GM19023 (cell line): ENCODE results near the gene RUBCN.
"Not testable (repeated sequence)": the region's sequence is repeated elsewhere in the genome, so short reads cannot be mapped to it uniquely, and the experiment has no call there.

ENCODE experiments used
- ATAC-seq: cut with Tn5 transposase; IDR thresholded peaks from one replicate; pipeline ENCODE4 v1.9.1; 2021; ENCODE audit warnings: mild to moderate bottlenecking, moderate library complexity; ENCODE audit not compliant: unreplicated experiment

Gene RUBCN

DNA sequence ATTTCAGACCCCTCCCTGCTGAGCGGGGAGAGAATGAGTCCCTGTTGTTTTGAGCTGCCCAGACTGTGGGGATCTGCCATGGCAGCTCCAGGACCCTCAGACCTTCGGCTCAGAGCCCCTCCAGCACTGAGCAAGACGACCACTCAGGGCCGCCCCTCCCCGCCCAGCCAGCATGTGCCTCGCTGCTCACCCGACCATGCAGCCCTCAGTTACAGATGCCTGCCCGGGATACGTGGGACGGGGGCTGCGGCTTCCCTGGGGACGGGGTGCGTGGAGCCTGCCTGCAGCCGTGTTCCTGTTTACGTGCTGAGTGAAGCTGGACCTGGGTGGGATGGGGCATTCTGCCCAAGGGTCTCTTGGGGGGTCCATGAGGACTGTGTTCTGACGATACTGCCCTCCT is 77.0 kb downstream of the RUBCN start:
- not testable (repeated sequence) for ATAC-seq

DNA sequence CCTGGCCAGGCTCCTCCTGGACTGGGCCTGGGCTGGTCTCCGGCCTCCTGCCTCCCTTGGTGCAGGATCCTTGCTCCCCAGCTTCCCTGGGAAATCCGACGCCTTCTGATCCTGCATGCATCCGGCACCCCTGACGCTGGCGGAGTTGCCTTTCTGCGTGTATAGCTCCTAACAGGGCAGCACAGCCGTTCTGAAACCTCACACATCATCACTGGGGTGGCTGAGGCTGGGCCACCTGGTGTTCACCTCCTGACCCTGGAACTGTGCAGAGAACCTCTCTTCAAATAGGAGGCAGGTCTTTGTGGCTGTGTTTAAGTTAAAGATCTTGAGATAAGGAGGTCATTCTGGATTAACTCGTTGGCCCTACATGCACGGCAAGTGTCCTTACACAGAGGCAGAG is 77.6 kb downstream of the RUBCN start:
- ATAC-seq, result peak; percentile 59

DNA sequence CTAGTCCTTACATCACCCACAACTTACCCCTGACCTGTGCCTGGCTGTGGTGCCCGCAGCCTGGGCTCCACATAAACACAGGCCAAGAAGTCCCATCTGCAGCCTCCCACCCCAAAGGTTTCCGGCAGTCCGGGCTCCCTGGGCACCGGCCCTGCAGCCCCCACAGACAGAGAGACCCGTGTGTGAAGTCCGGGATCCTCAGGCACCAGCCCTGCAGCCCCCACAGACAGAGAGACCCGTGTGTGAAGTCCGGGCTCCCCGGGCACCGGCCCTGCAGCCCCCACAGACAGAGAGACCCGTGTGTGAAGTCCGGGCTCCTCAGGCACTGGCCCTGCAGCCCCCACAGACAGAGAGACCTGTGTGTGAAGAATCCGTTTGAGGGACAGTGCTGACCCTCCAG is 78.0 kb downstream of the RUBCN start:
- ATAC-seq, result not testable (repeated sequence)

DNA sequence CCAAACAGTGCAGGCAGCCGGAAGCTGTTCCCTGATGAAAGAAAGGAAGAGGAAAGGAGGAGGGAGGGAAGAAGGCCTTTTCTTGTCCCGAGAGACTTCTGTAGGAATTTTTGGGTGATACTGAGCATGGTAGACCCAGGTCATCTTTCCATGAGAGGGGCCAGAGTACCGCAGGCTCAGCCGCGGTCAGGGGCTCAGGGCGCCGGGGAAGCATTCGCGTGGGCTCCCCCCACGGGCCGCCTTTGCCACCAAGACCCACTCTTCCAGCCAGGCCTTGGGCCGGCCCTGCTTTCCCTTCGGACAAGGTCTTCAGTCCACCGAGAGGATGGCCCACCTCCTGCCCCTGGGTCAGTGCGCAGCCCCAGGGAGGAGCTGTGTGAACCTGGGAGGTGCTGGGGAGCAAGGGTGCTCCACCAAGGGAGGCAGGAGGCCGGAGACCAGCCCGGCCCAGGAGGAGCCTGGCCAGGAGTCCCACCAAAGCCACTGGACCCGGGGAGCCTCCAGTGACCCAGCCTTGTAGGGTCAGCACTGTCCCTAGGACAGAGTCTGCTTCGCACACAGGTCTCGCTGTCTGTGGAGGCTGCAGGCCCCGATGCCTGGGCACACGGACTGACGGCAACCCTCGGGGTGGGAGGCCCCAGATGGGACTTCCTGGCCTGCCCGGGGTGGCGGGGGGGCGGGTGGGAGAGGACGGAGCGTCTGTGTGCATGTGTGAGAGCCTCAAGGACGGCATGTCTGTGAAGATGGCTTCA is 79.0 kb downstream of the RUBCN start:
- not testable (repeated sequence) for ATAC-seq

DNA sequence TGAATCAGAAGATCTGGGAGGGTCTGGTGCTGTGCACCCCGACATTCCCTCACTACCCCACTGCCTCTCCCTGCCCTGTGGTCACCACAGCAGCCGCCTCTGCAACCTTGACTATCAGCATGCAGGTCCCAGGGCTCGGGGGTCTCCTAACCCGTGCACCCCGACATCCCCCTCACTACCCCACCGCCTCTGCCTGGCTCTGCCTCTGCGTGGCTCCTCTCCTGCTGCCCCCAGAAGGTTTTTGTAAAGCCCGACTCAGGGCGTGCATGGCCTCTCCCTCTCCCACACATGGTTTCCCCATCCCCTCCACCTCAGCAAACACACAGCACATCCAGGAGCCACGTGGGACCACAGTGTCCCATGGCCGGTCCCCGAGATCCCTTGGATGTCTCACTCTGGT is 79.7 kb downstream of the RUBCN start:
- ATAC-seq, result not testable (repeated sequence)

DNA sequence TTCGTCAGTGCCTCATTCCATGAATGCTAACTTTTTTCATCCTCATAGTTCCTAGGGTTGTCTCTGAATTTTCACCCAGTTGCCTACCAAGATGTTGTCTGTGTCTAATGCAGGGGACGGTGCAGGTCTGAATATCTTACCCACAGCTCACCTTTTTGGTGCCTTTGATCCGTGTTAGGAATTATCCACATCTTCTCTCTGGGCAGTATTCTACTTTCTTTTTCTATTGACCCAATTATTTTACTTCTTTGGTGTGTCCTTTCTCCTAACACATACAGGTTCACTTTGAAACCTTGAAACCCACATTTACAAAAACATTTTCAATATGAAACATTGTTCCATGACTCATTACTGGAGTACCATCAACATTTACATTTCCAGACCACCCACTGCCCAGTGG is 80.6 kb downstream of the RUBCN start:
- ATAC-seq, result not testable (repeated sequence)

DNA sequence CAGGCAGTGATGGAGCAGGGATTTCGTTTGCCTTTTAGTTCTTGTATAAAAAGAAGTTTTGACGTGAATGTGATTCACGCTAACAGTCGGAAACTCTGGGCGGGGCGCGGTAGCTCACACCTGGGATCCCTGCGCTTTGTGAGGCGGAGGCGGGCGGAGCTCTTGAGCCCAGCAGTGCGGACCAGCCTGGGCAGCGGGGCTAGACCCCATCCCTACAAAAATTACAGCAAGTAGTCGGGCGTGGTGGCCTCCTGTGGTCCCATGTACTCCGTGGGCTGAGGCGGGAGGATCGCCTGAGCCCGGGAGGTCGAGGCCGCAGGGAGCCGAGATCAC is 81.7 kb downstream of the RUBCN start:
- ATAC-seq, result peak; percentile 26

DNA sequence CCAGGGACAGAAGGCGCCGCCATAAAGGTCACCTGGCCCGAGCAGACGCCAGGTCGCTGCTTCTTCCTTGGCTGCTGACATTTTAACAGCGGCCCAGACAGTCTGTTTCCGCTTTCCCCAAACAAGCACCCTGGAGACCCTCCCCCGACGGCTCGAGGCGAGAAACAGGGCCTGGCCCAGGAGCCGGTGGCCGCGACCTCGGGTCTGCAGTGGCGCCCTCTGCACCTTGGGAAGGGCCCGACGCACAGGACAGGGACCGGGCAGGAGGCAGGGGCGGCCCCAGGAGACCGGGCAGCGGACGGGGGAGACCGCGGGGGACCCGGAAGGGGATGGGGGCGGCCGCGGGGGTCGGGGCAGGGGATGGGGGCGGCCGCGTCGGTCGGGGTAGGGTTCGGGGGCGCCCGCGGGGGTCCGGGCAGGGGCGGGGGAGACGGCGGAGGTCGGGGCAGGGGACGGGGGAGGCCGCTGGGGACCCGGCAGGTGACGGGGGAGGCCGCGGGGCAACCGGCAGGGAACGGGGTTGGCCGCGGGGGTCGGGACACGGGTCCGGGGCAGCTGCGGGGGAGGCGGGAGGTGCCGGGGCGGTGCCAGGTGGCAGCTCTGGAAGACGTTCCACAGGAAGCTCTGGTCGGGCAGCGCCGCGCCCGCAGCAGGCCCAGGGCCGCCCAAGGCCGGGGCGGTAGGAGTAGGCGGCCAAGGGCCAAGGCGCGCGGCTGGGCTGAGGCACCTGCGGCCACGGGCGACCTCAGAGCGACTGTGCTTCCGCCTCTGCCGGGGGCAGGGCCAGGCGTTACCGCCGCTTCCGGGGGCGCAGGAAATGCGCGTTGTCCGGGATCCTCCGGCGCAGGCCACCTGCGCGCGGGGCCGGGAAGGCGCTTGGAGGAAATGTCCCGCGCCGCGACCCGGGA is 82.4 kb downstream of the RUBCN start:
- ATAC-seq, result peak; percentile 86

DNA sequence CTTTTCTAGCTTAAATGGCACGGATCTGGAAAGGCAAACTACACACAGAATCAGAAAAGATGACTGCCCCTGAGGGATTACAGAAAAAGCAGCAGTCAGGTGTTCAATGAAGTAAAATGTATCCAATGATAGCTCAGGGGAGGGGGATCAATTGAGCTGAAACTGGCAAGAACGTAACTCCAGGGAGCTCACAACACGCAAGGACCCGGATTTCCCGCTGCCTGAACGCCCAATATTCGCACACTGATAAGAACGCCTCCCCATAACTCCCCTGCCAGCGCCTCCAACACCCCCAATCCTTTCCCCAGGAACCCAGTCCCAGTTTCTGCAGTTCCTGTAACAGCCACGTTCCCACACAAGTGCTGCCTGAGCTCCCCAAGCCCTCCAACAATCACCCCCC is 83.8 kb downstream of the RUBCN start:
- ATAC-seq, result not testable (repeated sequence)

DNA sequence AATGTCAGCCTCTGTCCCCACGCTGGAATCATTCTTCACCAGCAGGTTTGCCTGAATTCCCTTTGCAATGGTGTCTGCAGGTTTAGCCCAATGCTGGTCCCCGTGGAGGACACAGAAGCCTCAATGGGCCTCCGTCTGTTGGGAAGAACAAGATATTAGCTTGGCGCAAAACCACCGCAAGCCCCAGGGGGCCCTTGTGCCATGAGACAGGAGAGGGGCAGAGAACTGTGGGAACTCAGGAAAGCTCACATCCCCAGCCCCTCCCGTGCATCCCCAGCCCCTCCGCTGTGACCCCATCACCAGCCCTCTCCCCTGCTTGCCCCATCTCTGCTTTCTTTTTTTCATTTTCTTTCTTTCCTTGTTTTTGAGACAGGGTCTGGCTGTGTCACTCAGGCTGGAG is 89.1 kb downstream of the RUBCN start:
- not testable (repeated sequence) for ATAC-seq

DNA sequence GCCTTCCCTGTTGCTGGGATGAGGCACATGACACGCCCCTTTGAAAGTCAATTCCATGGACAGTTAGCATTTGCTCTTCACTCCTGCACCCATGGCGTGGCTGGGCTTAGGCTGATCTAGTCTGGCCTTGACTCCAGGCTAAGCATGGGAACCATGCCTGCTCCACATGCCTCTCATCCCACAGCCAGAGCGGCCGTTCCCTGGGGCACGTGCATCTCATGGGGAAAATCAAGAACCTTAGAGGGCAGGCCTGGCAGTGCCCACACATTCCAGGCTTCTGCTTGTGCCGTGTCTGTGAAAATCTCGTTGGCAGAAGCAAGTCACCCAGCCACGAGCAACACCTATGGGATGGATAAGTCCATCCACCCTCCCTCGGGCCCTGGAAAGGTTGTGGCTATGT is 89.5 kb downstream of the RUBCN start:
- not testable (repeated sequence) for ATAC-seq

DNA sequence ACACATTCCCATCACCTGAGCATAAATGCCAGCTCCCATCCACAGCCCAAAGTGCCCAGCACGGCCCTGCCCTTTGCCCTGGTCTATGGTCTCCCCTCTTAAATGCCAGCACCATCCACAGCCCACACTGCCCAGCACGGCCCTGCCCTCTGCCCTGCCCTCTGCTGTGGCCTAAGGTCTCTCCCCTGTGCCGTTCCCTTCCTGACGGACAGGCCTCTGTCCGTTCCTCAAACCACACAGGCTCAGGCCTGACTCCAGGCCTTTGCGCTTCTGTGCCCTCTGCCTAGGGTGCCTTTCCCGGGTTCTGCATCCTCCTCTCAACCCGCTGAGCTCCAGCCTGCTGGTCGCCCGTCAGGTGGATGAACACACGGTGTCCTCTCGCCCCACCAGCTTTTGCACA is 90.4 kb downstream of the RUBCN start:
- ATAC-seq, result not testable (repeated sequence)

DNA sequence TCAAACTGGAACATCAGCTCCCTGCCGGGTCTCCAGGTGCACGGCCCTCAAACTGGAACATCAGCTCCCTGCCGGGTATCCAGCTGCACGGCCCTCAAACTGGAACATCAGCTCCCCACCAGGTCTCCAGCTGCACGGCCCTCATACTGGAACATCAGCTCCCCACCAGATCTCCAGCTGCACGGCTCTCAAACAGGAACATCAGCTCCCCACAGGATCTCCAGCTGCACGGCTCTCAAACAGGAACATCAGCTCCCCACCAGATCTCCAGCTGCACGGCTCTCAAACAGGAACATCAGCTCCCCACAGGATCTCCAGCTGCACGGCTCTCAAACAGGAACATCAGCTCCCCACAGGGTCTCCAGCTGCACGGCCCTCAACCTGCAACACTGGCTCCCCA is 99.1 kb downstream of the RUBCN start:
- not testable (repeated sequence) for ATAC-seq

DNA sequence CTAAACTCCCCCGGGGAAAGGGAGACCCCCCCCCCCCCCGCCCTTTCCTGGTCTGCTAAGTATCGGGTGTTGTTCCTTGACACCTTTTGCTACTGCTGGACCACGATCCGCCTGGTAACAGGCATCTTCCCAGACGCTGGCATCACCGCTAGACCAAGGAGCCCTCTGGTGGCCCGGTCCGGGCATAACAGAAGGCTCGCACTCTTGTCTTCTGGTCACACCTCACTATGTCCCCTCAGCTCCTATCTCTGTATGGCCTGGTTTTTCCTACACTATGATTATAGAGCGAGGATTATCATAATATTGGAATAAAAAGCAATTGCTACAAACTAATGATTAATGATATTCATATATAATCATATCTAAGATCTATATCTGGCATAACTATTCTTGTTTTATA is 104.7 kb downstream of the RUBCN start:
- ATAC-seq, result not testable (repeated sequence)

DNA sequence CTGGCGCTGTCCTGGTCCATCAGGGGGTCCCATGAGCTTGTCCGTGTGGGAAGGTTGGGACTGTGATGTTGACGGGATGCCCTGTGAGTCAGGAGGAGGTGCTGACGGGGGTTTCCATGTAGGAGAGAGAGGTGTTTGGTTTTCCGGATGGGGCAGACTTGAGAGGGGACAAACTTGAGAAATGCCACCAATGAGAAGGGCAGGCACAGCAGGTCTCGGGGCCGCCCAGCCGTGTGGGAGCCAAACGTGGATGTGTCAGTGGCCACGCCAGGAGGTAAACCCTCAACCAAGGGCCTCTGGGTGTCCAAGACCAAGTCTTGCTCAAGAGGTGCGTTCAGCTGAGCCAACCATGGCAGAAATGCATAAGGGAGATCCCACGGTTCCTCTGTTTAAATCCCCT is 105.9 kb downstream of the RUBCN start:
- ATAC-seq, result not testable (repeated sequence)

DNA sequence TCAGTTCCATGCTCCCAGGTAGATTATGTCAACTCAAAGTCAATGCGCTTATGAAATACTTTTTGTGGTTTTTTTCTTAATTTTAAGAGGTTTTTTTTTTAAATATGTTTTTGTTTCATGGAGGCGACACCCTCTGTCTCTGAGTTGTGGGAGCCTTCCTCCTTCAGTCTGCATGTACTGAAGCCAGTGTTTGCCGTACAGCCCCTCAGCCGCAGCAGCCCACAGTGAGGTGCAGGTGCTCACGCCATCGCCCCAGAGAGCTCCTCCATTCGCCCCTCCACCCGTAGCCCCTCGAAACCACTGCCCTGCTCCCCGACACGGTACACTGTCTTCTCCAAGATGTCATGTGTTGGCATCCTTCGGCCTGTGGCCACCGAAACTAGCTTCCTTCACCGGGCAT is 107.4 kb downstream of the RUBCN start:
- ATAC-seq, result not testable (repeated sequence)

DNA sequence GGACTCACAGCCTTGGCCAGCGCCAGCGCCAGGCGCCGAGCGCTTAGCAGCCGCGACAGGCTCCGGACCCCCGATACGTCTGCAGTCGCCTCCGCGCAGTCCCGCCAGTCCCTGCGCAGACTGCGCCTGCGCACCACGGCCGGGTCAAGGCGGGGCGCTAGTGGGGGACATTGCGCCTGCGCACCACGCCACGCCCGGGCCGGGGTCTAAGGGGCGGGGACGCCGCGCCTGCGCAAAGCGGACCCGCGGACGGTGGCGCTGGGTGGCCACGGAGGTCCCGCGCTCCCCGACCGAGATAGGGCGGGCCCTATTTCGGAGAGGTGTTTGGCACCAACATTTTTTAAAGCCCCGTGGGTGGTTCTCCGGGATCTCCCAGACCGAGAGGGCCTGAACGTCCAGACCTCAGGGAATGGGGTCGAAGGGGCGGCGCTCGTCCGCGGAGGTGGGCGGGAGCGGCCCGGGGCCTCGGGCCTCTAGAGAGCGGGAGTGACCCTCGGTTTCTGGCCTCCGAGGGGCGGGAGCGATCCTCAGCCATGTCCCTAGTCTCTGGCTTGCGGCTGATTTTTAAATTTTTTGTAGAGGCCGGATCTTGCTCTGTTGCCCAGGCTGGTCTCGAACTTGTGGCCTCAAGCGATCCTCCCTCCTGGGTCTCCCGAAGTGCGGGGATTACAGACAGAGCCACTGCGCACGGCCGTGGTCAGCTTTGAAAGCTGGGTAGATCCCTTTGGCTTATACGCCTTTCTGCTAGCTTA is 108.8 kb downstream of the RUBCN start:
- peak; percentile 80 for ATAC-seq

DNA sequence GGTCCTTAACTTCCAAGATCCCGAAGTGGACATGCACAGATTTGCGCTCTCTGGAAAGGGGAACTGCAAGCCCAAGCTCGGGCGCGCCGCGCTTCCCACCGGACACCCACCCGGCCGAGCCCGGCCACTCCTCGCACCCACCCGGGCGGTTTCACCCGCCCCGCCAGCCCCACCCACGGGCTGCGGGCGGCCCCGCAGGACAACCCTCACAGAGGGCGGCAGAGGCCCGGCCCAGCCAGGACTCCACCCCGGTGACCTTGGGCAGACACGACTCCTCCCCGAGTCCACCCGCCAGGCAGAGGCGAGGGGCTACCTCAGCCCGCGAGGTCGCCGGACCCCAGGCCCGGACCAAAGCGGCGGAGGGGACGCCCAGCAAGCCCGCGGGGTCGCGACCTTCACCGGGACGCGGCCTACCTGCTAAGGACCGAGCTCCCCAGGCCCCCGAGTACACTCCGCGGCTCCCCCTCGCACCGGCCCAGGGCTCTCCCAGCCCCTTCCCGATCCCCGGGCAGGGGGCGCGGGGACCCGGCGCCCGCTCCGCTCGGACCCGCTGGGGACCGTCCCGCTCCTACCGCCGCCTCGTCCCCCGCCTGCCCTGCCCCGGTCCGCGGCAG is 109.4 kb downstream of the RUBCN start:
- peak; percentile 42 for ATAC-seq

DNA sequence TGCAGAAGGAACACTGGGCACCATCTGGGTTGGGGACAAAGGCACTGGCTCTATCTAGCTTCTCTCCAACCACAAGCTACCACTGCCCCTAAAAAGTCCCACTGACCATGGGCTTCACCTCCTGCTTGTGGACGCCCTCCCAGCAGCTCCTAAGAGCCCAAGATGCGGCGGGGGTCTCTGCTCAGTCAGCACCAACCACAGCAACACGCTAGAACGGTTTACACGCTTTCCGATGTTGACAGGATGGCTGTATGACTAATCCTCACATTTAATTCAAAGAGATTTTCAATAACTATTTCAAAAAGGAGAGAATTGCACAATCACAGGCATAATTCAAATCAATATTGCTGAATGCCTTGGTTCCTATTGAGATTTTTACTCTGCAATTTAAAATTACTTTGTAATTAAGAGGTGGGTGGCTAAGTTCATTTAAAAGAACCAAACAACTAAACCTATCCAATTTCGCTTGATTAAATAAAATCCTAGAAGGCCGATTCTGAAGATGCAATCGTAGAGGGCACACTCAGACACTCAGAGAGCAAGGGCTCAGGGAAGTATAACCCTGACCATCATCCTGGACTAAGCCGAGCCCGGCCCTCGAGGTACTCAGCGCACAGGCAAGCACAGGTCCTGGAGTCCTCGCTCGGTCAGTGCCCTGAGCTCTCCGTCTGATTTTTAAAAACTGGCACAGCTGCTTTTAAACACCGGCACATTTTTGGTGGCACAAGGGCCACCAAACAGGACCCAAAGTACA is 110.1 kb downstream of the RUBCN start:
- ATAC-seq, result peak; percentile 19

DNA sequence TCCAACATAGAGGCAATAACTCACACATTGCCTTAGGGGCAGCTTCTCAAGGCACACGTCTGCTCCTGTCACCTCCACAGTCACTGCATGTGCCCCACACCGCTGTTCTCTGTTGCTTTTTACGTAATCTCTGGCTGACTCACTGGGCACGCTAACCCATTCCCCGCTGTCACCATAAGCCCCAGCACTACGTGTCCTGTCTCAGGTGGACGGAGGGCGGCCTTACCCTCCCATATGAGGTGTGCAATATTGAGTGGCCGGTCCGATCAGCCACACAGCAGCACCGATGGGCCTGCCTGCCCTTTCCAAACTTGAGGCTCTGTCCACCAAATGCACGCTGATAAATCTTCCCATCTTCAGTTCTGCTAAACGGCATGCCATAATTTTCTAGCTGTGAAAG is 115.2 kb downstream of the RUBCN start:
- not testable (repeated sequence) for ATAC-seq
